Osteocyte (in vitro differentiated cells): Measurements from ENCODE around the gene UBR3. TPM values are rescaled to one million over a fixed set of nuclear protein-coding genes. Genes with fewer than 3 reads are reported as not detected.

Experiments
- DNase-seq: peaks from one replicate; pipeline ENCODE4 v3.0.0; 2021; ENCODE audit warnings: mixed read lengths; ENCODE audit not compliant: unreplicated experiment; ENCODE audit errors: extremely low spot score
- H3K27ac Mint-ChIP-seq: one replicate; pipeline ENCODE4 v1.8.0; 2021; ENCODE audit warnings: mild to moderate bottlenecking, mixed read lengths; ENCODE audit not compliant: unreplicated experiment
- H3K27me3 Mint-ChIP-seq: one replicate; pipeline ENCODE4 v1.8.0; 2021; ENCODE audit warnings: mixed read lengths; ENCODE audit not compliant: unreplicated experiment
- H3K36me3 Mint-ChIP-seq: one replicate; pipeline ENCODE4 v1.8.0; 2021; ENCODE audit warnings: mixed read lengths; ENCODE audit not compliant: unreplicated experiment
- H3K4me1 Mint-ChIP-seq: one replicate; pipeline ENCODE4 v1.8.0; 2021; ENCODE audit warnings: mixed read lengths; ENCODE audit not compliant: unreplicated experiment
- H3K4me3 Mint-ChIP-seq: one replicate; pipeline ENCODE4 v1.8.0; 2021; ENCODE audit warnings: mild to moderate bottlenecking, moderate library complexity, mixed read lengths; ENCODE audit not compliant: unreplicated experiment
- H3K9me3 Mint-ChIP-seq: one replicate; pipeline ENCODE4 v1.8.0; 2021; ENCODE audit warnings: mixed read lengths; ENCODE audit not compliant: unreplicated experiment
- total RNA-seq: library from RNA; stranded (reverse); gene quantifications from 2 replicates; pipeline ENCODE4 v1.2.1, GENCODE V29; 2021
- TF ChIP-seq, protein P1 (sequence below): fragments of 200-600 bp; sonication (generic); IDR thresholded peaks from 2 replicates; pipeline ENCODE4 v1.5.0; 2021; ENCODE audit warnings: antibody characterized with exemption, mild to moderate bottlenecking, moderate library complexity

Gene UBR3
- total RNA-seq, 1 donor from 2014 or later, result 38.0 TPM

- no peaks in the 10 kb centered on the region for H3K27me3 Mint-ChIP-seq
- no peak overlapping the region for H3K4me3 Mint-ChIP-seq
- H3K36me3 Mint-ChIP-seq, result peaks cover 56% of the 10 kb centered on the region
- H3K27ac Mint-ChIP-seq, result no peak overlapping the region
- H3K9me3 Mint-ChIP-seq, result no peaks in the 10 kb centered on the region
- DNase-seq, result no peak
- H3K4me1 Mint-ChIP-seq, result peaks cover 3% of the 10 kb centered on the region
- TF ChIP-seq, protein P1, sequence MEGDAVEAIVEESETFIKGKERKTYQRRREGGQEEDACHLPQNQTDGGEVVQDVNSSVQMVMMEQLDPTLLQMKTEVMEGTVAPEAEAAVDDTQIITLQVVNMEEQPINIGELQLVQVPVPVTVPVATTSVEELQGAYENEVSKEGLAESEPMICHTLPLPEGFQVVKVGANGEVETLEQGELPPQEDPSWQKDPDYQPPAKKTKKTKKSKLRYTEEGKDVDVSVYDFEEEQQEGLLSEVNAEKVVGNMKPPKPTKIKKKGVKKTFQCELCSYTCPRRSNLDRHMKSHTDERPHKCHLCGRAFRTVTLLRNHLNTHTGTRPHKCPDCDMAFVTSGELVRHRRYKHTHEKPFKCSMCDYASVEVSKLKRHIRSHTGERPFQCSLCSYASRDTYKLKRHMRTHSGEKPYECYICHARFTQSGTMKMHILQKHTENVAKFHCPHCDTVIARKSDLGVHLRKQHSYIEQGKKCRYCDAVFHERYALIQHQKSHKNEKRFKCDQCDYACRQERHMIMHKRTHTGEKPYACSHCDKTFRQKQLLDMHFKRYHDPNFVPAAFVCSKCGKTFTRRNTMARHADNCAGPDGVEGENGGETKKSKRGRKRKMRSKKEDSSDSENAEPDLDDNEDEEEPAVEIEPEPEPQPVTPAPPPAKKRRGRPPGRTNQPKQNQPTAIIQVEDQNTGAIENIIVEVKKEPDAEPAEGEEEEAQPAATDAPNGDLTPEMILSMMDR, result no peak
Observed at GRCh38 chr2:169965495-169965894, 138.2 kb downstream of the UBR3 start.

DNA sequence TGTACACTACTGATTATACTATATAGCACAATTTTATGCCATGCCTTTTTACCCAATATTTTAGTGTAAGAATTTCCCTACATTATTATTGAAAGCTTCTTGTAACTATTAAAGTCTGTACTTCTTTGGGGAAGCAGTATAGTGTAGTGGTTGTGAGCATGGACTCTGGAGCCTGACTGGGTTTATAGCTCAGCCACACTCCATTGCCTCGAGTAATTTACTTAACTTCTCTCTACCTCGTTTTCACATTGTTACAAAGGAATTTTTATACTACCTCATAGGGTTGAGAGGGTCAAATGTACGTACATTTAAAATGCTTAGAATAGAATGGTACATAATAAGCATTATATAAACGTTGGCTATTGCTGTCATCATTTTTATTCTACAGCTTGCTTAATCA is 139.2 kb downstream of the UBR3 start:
- no peak overlapping the region for H3K27ac Mint-ChIP-seq
- TF ChIP-seq, protein P1, result no peak
- no peaks in the 10 kb centered on the region for H3K27me3 Mint-ChIP-seq
- peaks cover 3% of the 10 kb centered on the region for H3K4me1 Mint-ChIP-seq
- no peak overlapping the region for H3K4me3 Mint-ChIP-seq
- peaks cover 51% of the 10 kb centered on the region for H3K36me3 Mint-ChIP-seq
- no peaks in the 10 kb centered on the region for H3K9me3 Mint-ChIP-seq
- DNase-seq, result no peak

- peaks cover 39% of the 10 kb centered on the region for H3K36me3 Mint-ChIP-seq
- DNase-seq, result no peak
- H3K9me3 Mint-ChIP-seq, result no peaks in the 10 kb centered on the region
- TF ChIP-seq, protein P1, result no peak
- no peaks in the 10 kb centered on the region for H3K27me3 Mint-ChIP-seq
- no peak overlapping the region for H3K27ac Mint-ChIP-seq
- peaks cover 3% of the 10 kb centered on the region for H3K4me1 Mint-ChIP-seq
- no peak overlapping the region for H3K4me3 Mint-ChIP-seq
Observed at GRCh38 chr2:169968743-169969142, 141.5 kb downstream of the UBR3 start.

DNA sequence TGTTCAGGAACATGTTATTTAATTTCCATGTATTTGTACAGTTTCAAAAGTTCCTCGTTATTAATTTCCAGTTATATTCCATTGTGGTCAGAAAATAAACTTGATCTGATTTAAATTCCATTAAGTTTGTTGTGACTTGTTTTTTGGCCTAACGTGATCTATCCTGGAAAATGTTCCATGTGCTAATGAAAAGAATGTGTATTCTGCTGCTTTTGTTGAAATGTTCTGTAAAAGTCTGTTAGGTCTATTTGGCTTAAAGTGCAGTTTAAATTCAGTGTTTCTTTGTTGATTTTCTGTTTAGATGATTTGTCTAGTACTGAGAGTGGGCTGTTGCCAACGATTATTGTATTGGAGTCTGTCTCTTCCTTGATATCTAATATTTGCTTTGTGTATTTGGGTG is 148.0 kb downstream of the UBR3 start:
- Mint-ChIP-seq H3K9me3 (peaks cover 30% of the 10 kb centered on the region), H3K27me3 (no peaks in the 10 kb centered on the region), H3K4me1 (no peaks in the 10 kb centered on the region), H3K4me3 (no peak overlapping the region), H3K27ac (no peak overlapping the region), H3K36me3 (peaks cover 41% of the 10 kb centered on the region)
- no peak for DNase-seq
- TF ChIP-seq, protein P1, result no peak

GRCh38 chr2:169976335-169976851 is 149.1 kb downstream of the UBR3 start:
- no peak overlapping the region for H3K4me3 Mint-ChIP-seq
- H3K4me1 Mint-ChIP-seq, result no peaks in the 10 kb centered on the region
- TF ChIP-seq, protein P1, result no peak
- H3K27me3 Mint-ChIP-seq, result no peaks in the 10 kb centered on the region
- no peak overlapping the region for H3K27ac Mint-ChIP-seq
- no peak for DNase-seq
- peaks cover 30% of the 10 kb centered on the region for H3K9me3 Mint-ChIP-seq
- H3K36me3 Mint-ChIP-seq, result peaks cover 41% of the 10 kb centered on the region
